K562 (cell line): Measurements from ENCODE around the gene TARS2. TPM values are rescaled to one million over a fixed set of nuclear protein-coding genes. Genes with fewer than 3 reads are reported as not detected.

Experiments
- DDX20 ChIP-seq: fragments of 450-650 bp; IDR thresholded peaks from 2 replicates; pipeline ENCODE4 v1.6.1; 2016; ENCODE audit warnings: missing genetic modification characterization, low read depth, mild to moderate bottlenecking, missing compliant biosample characterization, moderate library complexity
- GTF2E2 ChIP-seq: fragments of 200-800 bp; sonication (Bioruptor generic); IDR thresholded peaks from 2 replicates; pipeline ENCODE4 v1.6.1; 2016; ENCODE audit warnings: missing genetic modification characterization, missing compliant biosample characterization
- HDAC6 ChIP-seq: IDR thresholded peaks from 2 replicates; pipeline ENCODE4 v1.6.1; 2012; ENCODE audit warnings: low read depth, mild to moderate bottlenecking, control low read depth, inconsistent platforms, low read length, moderate library complexity
- RHOXF2B ChIP-seq: fragments of 250-450 bp; sonication (Bioruptor Pico); conservative IDR thresholded peaks from 2 replicates; pipeline ENCODE4 v1.5.1; 2021
- RNF2 ChIP-seq: sonication (generic); IDR thresholded peaks from 2 replicates; pipeline ENCODE4 v1.6.1; 2016
- ZBTB11 ChIP-seq, 3 experiments: fragments of 200-800 bp in 1 of 3; fragments of 250-450 bp in 1 of 3; fragments of 450-650 bp in 1 of 3; sonication (Bioruptor Pico) in 1 of 3; sonication (Bioruptor generic) in 1 of 3; formaldehyde crosslinking in 1 of 3; IDR thresholded peaks; 2 replicates each; pipeline versions ENCODE4 v1.6.1 to v1.8.0; 2016 to 2022; ENCODE audit warnings: mild to moderate bottlenecking in 2 of 3, missing genetic modification characterization in 2 of 3, missing compliant biosample characterization in 1 of 3, moderate library complexity in 1 of 3
- ZNF318 ChIP-seq, 2 experiments: fragments of 450-650 bp; IDR thresholded peaks; 2 replicates each; pipeline ENCODE4 v1.6.1; 2016; ENCODE audit warnings: mild to moderate bottlenecking in 2 of 2, borderline replicate concordance in 1 of 2, low read depth in 1 of 2, moderate library complexity in 1 of 2
- polyA plus RNA-seq, 8 experiments: library from polyadenylated mRNA; depleted of rRNA in 4 of 8; stranded (reverse) in 5 of 8; unstranded in 3 of 8; fragments of >200 nt; fragmentation: Nextera tagmentation in 2 of 8; fragmentation: Illumina TruSeq in 1 of 8; extraction: Ambion mirVana in 2 of 8; extraction: Trizol in 1 of 8; gene quantifications; 2 replicates each; pipeline versions ENCODE4 v1.2.1 to v1.2.3, GENCODE V29; 2011 to 2014; ENCODE audit warnings: inconsistent platforms in 1 of 8, missing spikeins in 1 of 8
- total RNA-seq, 7 experiments: library from RNA; depleted of rRNA in 6 of 7; stranded (reverse); fragments of >200 nt in 6 of 7; fragmentation: Illumina TruSeq in 2 of 7; extraction: Trizol in 2 of 7; gene quantifications; 2 replicates each; pipeline versions ENCODE4 v1.2.1 to v1.2.3, GENCODE V29; 2011 to 2021; ENCODE audit warnings: low replicate concordance in 1 of 7
- TF ChIP-seq, protein P1 (sequence below): fragments of 450-650 bp; IDR thresholded peaks from 2 replicates; pipeline ENCODE4 v1.7.1; 2018; ENCODE audit warnings: mild to moderate bottlenecking, low read depth; ENCODE audit not compliant: partially characterized antibody
- TF ChIP-seq, protein P2 (sequence below): fragments of 250-450 bp; sonication (Bioruptor Pico); IDR thresholded peaks from 2 replicates; pipeline ENCODE4 v1.4.0; 2020; ENCODE audit warnings: mild to moderate bottlenecking

Gene TARS2
- total and polyA plus RNA-seq, 9 of the 15 experiments (the other 6 are each of a cell fraction or from before 2014, with no cell fraction given) = 17.0 to 64.2 (median 39.4) TPM

DNA sequence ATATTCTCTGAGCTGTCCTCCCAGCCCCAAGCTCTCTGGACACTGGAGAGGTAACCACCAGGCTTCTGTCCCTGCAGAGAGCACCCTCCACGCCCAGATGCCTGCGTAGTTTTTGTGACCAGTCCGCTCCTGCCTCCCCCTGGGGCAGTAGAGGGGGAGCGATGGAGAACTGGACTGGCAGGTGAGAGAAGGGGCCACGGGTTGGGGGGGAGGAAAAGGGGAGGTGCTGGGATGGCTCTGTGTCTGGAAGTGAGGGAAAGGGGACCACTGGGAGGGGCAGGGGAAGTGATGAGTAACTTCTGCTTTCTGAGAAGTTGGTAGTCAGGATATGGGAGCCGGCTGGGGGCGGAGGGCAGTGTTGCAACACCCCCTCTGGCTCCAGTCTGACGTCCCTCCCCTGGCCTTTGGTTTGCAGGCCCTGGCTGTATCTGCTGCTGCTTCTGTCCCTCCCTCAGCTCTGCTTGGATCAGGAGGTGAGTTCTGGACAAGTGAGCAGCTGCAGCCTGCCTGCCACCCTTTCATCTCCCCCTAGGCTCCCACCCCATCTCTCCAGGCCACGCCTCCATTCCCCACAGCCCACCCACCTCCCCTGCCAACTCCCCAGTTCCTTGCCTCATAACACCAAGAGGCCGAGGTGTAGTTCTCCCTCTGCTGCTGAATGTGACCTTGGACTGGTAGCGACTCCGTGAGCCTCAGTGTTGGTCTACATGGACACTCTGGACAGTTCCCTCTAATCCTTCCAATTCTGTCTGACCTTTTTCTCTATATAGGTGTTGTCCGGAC, 65.1 kb downstream of the TARS2 start (continued):
- peak; percentile 54; the same call in 1 of the 2 replicates for TF ChIP-seq RNF2
- no peak for TF ChIP-seq RHOXF2B (CRISPR knock-in tag)
- TF ChIP-seq, protein P1, sequence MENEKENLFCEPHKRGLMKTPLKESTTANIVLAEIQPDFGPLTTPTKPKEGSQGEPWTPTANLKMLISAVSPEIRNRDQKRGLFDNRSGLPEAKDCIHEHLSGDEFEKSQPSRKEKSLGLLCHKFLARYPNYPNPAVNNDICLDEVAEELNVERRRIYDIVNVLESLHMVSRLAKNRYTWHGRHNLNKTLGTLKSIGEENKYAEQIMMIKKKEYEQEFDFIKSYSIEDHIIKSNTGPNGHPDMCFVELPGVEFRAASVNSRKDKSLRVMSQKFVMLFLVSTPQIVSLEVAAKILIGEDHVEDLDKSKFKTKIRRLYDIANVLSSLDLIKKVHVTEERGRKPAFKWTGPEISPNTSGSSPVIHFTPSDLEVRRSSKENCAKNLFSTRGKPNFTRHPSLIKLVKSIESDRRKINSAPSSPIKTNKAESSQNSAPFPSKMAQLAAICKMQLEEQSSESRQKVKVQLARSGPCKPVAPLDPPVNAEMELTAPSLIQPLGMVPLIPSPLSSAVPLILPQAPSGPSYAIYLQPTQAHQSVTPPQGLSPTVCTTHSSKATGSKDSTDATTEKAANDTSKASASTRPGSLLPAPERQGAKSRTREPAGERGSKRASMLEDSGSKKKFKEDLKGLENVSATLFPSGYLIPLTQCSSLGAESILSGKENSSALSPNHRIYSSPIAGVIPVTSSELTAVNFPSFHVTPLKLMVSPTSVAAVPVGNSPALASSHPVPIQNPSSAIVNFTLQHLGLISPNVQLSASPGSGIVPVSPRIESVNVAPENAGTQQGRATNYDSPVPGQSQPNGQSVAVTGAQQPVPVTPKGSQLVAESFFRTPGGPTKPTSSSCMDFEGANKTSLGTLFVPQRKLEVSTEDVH = peak; percentile 35
- TF ChIP-seq HDAC6 = no peak
- TF ChIP-seq GTF2E2 (tag) = no peak
- TF ChIP-seq, protein P2, sequence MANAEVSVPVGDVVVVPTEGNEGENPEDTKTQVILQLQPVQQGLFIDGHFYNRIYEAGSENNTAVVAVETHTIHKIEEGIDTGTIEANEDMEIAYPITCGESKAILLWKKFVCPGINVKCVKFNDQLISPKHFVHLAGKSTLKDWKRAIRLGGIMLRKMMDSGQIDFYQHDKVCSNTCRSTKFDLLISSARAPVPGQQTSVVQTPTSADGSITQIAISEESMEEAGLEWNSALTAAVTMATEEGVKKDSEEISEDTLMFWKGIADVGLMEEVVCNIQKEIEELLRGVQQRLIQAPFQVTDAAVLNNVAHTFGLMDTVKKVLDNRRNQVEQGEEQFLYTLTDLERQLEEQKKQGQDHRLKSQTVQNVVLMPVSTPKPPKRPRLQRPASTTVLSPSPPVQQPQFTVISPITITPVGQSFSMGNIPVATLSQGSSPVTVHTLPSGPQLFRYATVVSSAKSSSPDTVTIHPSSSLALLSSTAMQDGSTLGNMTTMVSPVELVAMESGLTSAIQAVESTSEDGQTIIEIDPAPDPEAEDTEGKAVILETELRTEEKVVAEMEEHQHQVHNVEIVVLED = no peak
- TF ChIP-seq ZNF318 (IDR thresholded peaks at IDR 0.05; ENCODE audit: borderline replicate concordance in 1 of 2, low read depth in 1 of 2) = no peak
- no peak for TF ChIP-seq DDX20 (tag)
- TF ChIP-seq ZBTB11 (CRISPR knock-in tag; IDR thresholded peaks at IDR 0.05) = peak in 1 of 3 experiments; percentile 50; a peak in 1 of 6 replicates
